Neutrophil (primary cell): ENCODE measurements around the gene RBM39.

Experiments
- H3K27ac ChIP-seq: fragments of 200-600 bp; sonication (generic); 2 replicates; pipeline ENCODE4 v1.5.1; 2016; ENCODE audit warnings: mild to moderate bottlenecking, moderate library complexity
- H3K27me3 ChIP-seq: fragments of 200-600 bp; sonication (generic); 2 replicates; pipeline ENCODE4 v1.6.0; 2016; ENCODE audit warnings: mild to moderate bottlenecking
- H3K36me3 ChIP-seq: fragments of 200-600 bp; sonication (generic); 2 replicates; pipeline ENCODE4 v1.5.1; 2017
- H3K4me1 ChIP-seq, 2 experiments: fragments of 200-600 bp in 1 of 2; sonication (generic) in 1 of 2; 1 replicate in 1 of 2; 2 replicates in 1 of 2; pipeline versions ENCODE4 v1.5.1 to v1.6.1; 2013 to 2016; ENCODE audit warnings: low read depth in 1 of 2, low read length in 1 of 2, mild to moderate bottlenecking in 1 of 2, moderate library complexity in 1 of 2; ENCODE audit not compliant: control insufficient read depth in 1 of 2, insufficient read depth in 1 of 2
- H3K4me3 ChIP-seq, 2 experiments: fragments of 200-600 bp in 1 of 2; sonication (generic) in 1 of 2; 1 replicate in 1 of 2; 2 replicates in 1 of 2; pipeline ENCODE4 v1.5.1; 2013 to 2016; ENCODE audit warnings: low read depth in 1 of 2, low read length in 1 of 2, mild to moderate bottlenecking in 1 of 2, moderate library complexity in 1 of 2
- H3K9me3 ChIP-seq: fragments of 200-600 bp; sonication (generic); 2 replicates; pipeline ENCODE4 v1.5.1; 2016
- CTCF ChIP-seq: fragments of 200-600 bp; sonication (generic); IDR thresholded peaks from 2 replicates; pipeline ENCODE4 v1.5.1; 2016; ENCODE audit warnings: antibody characterized with exemption

RBM39 gene

GRCh38 chr20:35663516-35664465, 78.3 kb downstream of the RBM39 start:
- peaks cover 52 to 58% of the 10 kb centered on the region in 2 experiments for H3K4me1 ChIP-seq
- H3K27me3 ChIP-seq, result no peaks in the 10 kb centered on the region
- peak overlapping the region; percentile 95 to 98 for H3K4me3 ChIP-seq
- peak; percentile 20 for TF ChIP-seq CTCF
- peak overlapping the region; percentile 97 for H3K27ac ChIP-seq
- H3K9me3 ChIP-seq, result no peaks in the 10 kb centered on the region
- peaks cover 4% of the 10 kb centered on the region for H3K36me3 ChIP-seq

- Histone ChIP-seq H3K4me3 (peak overlapping the region in 1 of 2 experiments; percentile 95), H3K27me3 (no peaks in the 10 kb centered on the region), H3K27ac (peak overlapping the region; percentile 97), H3K36me3 (no peaks in the 10 kb centered on the region), H3K4me1 (peaks cover 53 to 58% of the 10 kb centered on the region in 2 experiments), H3K9me3 (no peaks in the 10 kb centered on the region)
- no peak for TF ChIP-seq CTCF
Measured at GRCh38 chr20:35662551-35662950, 79.5 kb downstream of the RBM39 start.

GRCh38 chr20:35661908-35662307, 80.2 kb downstream of the RBM39 start:
- H3K4me1 ChIP-seq, result peaks cover 53 to 58% of the 10 kb centered on the region in 2 experiments
- H3K36me3 ChIP-seq, result no peaks in the 10 kb centered on the region
- peak overlapping the region; percentile 97 for H3K27ac ChIP-seq

GRCh38 chr20:35661053-35661452, 81.0 kb downstream of the RBM39 start:
- Histone ChIP-seq H3K9me3 (no peaks in the 10 kb centered on the region), H3K4me3 (no peak overlapping the region), H3K4me1 (peaks cover 53 to 58% of the 10 kb centered on the region in 2 experiments), H3K27ac (peak overlapping the region; percentile 97), H3K36me3 (no peaks in the 10 kb centered on the region), H3K27me3 (no peaks in the 10 kb centered on the region)
- TF ChIP-seq CTCF, result no peak

More at GRCh38 chr20:35661908-35662307, 80.2 kb downstream of the RBM39 start:
- no peak overlapping the region for H3K4me3 ChIP-seq
- no peaks in the 10 kb centered on the region for H3K9me3 ChIP-seq
- no peak for TF ChIP-seq CTCF
- no peaks in the 10 kb centered on the region for H3K27me3 ChIP-seq

- Histone ChIP-seq H3K4me3 (no peak overlapping the region), H3K27ac (peak overlapping the region; percentile 97), H3K27me3 (no peaks in the 10 kb centered on the region), H3K4me1 (peaks cover 53 to 57% of the 10 kb centered on the region in 2 experiments), H3K36me3 (no peaks in the 10 kb centered on the region), H3K9me3 (no peaks in the 10 kb centered on the region)
- no peak for TF ChIP-seq CTCF
Measured at GRCh38 chr20:35660122-35660937, 81.7 kb downstream of the RBM39 start.
